GM18526 (cell line): ENCODE results near the gene PDE4B.

Experiments
- POLR2A ChIP-seq: IDR thresholded peaks from 3 replicates; pipeline ENCODE4 v1.6.1; 2011; ENCODE audit not compliant: insufficient read length; ENCODE audit errors: extremely low read depth

Gene PDE4B

DNA sequence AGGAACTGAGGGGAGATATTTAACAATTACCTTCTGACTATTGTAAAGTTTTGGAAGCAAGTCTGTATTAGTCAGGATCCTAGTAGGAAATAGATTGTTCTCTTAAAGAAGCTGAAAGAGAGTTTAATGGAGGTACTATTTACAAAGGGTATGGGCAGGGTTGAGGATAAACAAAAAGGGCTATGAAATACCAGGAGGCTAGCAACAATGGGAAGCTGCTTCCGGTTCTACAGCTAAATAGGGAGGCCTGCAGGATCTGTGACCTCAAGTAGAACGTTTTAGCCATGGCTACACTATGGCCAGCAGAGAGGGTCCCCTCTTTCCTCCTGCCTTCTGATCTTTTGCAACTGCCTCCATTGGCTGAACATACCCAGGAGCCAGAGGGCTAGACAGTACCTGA, 117.7 kb downstream of the PDE4B start:
- TF ChIP-seq POLR2A: no peak

DNA sequence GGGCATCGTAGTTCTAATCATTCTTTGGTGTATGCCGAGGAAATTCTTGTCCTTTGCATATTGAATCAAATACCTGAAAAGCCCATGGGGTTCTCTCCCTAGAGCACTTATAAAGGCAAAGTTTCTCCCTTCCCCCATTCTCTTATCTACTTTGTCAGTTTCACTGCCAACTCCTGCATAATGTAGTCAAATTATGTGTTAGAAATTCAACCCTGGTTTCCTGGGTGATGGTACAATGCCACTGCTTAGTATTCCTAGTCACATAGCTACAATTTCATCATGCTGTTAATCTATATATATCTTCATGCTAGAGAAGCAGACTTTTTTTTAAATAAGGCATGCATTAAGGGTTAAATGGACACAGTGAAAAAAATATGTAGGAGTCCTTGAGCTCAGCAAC, 119.0 kb downstream of the PDE4B start:
- TF ChIP-seq POLR2A: no peak

GRCh38 chr1:65918564-65918963, 125.9 kb downstream of the PDE4B start:
- no peak for TF ChIP-seq POLR2A

GRCh38 chr1:65921446-65921845, 128.8 kb downstream of the PDE4B start:
- no peak for TF ChIP-seq POLR2A

DNA sequence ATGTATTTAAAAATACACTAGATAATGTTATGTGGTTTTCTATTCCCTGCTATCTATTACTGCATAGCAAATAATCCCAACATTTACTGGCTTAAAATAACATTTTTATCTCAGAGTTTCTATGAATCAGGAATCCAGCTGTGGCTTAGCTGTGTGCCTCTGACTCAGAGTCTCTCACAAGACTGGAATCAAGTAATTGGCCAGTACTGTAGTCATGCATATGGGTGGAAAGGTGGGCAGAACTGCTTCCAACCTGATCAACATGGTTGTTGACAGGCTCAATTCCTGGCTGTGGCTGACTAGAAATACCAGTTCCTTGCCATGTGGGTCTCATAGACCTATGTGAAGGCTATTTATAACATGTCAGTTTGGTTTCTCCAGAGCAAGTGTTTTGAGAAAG, 131.8 kb downstream of the PDE4B start:
- TF ChIP-seq POLR2A: no peak

GRCh38 chr1:65938506-65938905, 145.8 kb downstream of the PDE4B start:
- TF ChIP-seq POLR2A: no peak

- TF ChIP-seq POLR2A: no peak
Observed at GRCh38 chr1:65939191-65939590, 146.5 kb downstream of the PDE4B start.

GRCh38 chr1:65939636-65940035, 146.9 kb downstream of the PDE4B start:
- TF ChIP-seq POLR2A: no peak

GRCh38 chr1:65940126-65940525, 147.4 kb downstream of the PDE4B start:
- TF ChIP-seq POLR2A: no peak

DNA sequence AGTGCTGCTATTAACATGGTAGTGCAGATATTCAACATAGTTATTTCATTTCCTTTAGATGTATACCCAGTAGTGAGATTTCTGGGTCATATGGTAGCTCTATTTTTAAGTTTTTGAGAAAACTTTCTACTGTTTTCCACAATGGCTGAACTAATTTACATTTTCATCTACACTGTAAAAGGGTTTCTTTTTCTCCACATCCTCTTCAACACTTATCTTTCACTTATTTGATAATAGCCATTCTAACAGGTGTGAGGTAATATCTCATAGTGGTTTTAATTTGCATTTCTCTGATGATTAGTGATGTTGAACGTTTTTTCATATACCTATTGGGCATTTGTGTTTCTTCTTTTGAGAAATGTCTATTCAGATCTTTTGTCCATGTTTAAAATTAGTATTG, 149.8 kb downstream of the PDE4B start:
- TF ChIP-seq POLR2A: no peak

GRCh38 chr1:65946376-65946775, 153.7 kb downstream of the PDE4B start:
- TF ChIP-seq POLR2A: no peak

DNA sequence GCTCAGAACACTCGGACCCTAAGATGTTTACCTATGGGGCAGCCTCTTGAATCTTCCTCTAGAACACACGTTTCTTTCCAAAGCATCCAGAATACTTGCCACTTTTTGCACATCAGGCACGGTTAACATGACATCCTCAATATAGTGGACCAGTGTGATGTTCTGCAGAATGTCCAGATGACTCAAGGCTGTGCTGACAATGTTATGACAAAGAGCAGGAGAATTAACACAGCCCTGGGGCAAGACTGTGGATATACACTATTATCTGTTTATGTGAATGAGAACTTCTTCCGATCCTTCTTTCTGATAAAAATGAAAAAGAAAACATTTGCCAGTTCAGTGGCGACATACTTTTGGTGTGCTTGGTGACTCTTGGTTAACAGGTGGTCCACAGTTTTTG, 154.3 kb downstream of the PDE4B start:
- no peak for TF ChIP-seq POLR2A

GRCh38 chr1:65948609-65949229, 156.0 kb downstream of the PDE4B start:
- TF ChIP-seq POLR2A: no peak

GRCh38 chr1:65949230-65949626, 156.5 kb downstream of the PDE4B start:
- no peak for TF ChIP-seq POLR2A

GRCh38 chr1:65949933-65950332, 157.2 kb downstream of the PDE4B start:
- no peak for TF ChIP-seq POLR2A

DNA sequence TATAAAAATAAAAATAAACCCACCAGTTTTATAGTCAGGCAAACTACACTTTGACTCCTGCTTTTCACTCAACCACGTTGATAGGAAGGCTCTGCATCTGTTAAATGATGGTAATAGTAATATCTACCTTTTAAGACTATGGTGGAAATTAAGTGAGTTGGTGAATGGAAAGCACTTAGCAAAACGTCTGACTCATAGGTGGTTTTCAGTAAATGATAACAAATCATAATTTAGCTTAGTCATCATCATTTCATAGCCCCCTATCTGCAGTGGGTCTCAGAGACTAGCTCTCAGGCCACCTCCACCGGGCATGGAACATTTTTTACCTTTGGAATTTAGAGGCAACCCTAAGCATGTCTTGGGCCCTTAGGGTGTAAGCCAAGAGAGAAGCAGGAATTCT, 160.0 kb downstream of the PDE4B start:
- no peak for TF ChIP-seq POLR2A

- TF ChIP-seq POLR2A: no peak
Observed at GRCh38 chr1:65953170-65953569, 160.5 kb downstream of the PDE4B start.
